Activated CD8-positive, alpha-beta memory T cell treated with anti-CD3 and anti-CD28 coated beads, Interleukin-2, amount 50 U/mL, for 1 hour (primary cell): ENCODE measurements around the gene TBRG4.
"Not testable (repeated sequence)": the region's sequence is repeated elsewhere in the genome, so short reads cannot be mapped to it uniquely, and the experiment has no call there.

Experiments used
- DNase-seq: peaks from one replicate; pipeline ENCODE4 v3.0.0-alpha.2; 2020; ENCODE audit errors: extremely low read depth

Gene TBRG4

DNA sequence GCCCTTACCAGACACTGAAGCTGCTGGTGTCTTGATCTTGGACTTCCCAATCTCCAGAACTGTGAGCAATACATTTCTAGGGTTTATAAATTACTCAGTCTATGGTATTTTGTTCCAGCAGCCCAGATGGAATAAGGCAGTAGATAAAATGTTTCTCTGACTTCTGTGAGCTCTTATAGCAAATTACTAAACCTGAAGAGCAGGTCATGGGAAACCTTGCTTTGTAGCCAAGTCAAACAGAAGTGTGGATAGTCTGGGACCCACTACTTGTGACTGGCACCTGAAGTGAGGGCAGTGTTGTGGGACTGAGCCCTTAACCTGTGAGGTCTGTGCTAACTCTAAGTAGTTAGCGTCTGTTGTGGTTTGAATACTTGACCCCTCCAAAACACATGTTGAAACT lies 4.6 kb upstream of the TBRG4 start:
- DNase-seq, result no peak

GRCh38 chr7:45114926-45115325 lies 3.4 kb upstream of the TBRG4 start:
- no peak for DNase-seq

GRCh38 chr7:45114257-45114656 lies 2.8 kb upstream of the TBRG4 start:
- DNase-seq, result not testable (repeated sequence)

GRCh38 chr7:45112648-45113047 lies 1.2 kb upstream of the TBRG4 start:
- DNase-seq, result no peak

DNA sequence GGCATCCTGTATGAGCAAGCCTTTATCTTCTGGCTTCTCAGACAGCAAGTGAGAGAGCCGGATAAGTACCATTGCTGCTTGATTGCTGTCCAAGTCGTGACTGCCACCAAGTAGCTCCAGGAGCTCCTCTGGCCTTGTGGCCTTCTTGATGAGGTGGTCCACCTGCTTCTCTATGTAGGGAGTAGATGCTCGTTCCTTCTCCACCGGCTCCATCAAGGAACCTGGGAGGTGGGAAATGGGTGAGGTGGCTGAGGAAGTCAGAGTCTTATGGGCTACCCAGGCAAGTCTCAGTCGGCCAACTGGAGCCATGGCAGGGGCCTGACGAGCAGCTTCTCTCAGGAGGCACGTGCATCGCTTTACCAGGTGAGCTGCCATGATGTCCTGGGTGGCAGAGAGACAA lies 2.6 kb downstream of the TBRG4 start:
- no peak for DNase-seq

DNA sequence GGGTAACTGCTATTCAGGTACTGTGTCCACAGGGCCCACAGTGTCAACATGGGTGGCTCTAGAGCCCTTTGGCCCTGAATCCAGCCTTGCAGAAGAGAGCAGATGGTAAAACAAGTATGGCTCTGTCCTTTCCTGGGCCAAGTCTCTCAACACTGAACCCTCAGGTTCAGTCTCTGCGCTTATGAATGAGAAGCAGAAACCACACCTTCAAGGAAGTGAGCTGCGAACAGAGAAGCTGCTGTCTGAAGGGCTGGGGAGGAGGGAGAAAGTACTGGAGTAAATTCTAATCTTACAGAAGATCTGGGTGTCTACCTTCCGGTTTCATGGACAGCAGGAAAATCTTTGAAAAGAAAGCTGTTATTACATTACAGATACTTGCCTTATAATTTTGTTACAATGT lies 4.1 kb downstream of the TBRG4 start:
- no peak for DNase-seq

GRCh38 chr7:45106820-45107219 lies 4.7 kb downstream of the TBRG4 start:
- DNase-seq, result no peak

DNA sequence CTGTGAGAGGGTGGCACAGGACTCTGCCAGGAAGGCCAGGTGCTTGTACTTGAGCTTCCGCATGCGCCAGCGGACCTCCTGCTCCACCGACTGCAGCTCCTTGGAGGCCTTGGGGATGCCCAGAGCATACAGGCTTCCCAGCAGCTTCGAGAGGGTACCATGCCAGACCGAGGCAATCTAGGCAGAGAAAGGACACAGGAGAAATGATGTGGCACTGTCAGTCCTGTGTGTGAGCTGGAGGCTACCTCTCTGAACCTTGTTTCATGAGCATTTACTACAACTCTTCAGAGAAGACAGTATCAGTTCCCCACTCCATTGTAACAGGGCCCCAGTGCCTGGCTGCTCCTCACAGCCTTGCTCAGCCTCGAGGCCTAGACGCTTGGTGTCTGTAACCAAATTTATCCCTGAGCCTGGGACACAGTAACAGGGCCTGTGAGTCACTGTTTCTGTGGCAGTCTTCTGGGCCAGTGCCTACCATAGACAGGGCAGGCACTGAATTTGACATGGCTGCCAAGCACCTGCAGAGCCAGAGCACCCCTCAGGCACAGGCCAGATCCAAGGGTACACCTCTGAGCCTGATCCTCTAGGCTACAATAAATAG lies 5.8 kb downstream of the TBRG4 start:
- DNase-seq, result no peak

GRCh38 chr7:45104844-45105587 lies 6.5 kb downstream of the TBRG4 start:
- no peak for DNase-seq

DNA sequence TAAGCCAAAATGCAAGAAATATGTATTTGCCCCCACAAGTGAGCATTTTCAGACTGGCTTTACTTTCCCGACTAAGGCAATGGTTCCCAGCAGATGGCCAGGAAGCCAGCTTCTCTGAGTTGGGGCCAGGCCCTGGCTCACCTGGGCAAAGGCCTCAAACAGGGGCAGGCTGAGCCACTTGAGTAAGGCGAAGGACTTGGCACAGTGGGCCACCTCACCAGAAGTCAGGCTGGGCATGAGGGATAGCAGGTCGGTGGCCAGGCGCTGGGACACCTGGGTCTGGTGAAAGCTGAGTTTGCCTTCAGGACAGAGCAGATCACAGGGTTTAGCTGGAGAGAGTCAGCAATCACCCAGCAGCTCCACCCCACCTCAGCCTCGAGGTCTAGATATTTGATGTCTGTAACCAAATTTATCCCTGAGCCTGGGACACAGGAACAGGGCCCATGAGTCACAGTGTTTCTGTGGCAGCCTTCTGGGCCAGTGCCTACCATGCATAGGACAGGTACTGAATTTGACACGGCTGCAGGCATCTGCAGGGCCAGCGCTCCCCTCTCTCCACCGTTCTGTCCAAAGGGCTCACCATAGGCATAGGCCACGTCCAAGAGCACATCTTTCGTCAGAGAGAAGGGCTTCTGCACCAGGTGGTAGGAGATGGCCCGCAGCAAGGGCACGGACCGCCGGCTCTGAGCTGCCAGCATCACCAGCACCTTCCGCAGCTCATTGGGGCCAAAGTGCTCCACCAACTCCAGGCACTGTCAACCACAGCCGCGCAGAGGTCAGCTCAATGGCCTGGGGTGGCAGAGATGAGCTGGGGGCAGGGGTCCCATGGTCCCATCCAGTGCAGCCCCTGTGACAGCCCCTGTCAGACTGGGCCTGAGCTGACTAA lies 7.3 kb downstream of the TBRG4 start:
- DNase-seq, result no peak

DNA sequence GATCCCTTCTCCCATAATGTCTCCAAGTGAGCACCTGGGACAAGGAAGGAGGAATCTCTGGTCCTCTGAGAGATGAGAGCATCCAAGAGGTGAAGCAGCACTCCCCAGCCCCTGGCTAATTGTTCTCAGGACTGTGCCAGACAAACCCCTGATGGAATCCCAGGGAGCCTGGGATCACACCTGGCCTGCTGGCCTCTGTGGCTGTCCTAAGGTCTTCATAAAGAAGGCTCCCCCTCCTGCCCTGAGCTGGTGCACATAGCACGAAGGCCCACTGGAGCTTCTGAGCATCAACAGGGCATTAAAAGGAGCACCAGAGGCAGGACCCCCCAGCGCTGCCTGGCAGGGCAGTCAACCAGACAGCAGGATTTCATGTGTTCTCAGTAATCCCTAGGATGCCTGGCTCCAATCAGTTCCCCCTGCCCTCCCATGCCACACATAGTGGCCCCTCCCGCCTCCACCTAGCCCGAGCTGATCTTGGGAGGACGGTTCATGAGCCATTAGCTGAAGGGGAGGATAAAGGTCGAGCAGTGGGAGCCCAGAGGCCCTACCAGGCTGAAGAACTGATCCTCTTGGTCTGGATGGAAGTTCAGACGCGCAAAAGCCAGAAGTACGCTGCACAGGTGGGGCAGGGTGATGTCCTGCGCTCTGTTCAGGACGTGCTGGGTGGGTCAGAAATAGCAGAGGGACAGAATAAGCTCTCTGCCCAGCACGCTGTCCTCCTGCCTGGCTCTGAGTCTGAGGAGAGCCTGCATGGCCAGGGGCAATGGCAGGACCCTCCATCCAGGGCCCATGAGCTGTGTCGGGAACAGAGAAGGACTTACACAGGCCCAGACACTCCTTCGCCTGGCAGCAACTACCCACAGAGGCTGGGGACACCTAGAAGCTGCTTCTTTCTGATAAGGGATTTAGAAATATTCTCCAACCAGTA lies 8.4 kb downstream of the TBRG4 start:
- no peak for DNase-seq

GRCh38 chr7:45101748-45102147 lies 9.7 kb downstream of the TBRG4 start:
- no peak for DNase-seq

- no peak for DNase-seq
These were observed 10.6 kb downstream of the TBRG4 start for GRCh38 chr7:45100761-45101480.

DNA sequence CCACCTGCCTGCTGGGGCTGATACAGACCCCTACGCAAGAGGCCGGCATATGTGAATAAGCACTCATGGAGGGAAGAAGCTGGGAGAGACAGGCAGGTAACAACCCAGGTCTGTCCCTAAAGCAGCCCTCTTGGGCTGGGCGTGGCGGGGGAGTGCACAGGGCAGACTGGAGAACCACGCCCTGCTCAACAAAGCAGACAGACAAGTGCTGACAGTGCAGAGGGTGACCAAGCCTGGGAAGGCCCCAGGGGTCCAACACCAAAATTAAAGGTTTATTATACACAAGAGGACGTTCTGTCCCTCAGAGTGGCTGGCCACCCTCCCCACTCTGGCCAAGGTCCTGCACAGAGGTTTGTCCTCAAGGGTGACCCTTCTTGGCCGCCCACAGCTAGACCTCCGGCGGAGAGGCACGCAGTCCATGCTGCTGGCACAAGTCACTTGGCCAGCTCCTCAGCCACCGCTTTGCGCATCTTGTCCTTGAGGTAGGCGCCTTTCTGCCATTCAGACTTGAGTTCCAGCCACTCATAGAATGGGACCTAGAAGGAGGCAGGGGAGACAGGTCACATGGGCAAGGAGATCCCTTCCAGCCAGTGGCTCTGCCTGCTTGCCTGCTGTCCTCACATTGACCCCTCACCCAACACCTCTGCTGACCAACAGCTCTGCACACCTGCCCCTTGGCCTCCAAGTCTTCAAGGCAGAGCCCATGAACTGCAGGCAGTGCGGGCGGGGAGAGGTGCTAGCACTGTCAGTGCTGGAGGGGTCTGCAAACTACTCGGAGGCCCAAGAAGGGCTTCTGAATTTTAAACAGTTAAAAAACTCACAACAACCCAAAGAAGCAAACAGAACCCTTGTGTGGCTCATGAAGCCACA lies 11.4 kb downstream of the TBRG4 start:
- no peak for DNase-seq

DNA sequence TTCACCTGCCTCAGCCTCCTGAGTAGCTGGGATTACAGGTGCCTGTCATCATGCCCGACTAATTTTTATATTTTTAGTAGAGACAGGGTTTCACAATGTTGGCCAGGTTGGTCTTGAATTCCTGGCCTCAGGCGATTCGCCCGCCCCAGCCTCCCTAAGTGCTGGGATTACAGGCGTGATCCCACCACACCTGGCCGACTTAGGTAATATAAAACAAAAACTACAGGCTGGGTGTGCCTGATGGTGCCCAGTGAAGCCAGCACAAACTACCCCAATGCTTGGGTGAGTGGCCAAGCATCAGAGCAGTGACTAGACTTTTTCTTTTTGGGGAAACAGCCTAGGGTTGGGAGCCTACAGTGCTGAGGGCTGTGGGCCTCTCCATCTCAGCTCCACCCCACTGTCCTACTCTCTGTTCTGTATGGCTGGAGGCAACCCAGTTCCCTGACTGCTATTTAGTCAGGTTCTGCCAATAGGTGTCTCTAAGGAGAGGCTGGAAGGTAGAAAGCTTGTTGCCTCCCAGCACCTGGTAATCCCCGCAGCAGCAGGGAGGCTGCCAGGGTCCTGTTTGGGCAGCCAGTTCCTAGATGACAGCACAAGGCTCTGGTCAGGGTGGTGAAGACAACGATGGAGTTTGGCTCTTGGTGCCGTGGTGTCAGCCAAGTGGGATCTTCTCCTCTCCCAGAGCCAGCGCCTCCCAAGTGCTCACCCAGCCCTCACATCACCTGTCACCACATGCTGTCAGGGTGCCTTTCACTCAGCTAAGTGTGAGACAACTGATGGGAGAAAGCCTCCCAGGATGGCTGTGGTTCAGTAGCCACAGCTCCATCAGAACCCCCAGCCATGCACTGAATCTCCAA lies 12.3 kb downstream of the TBRG4 start:
- no peak for DNase-seq

DNA sequence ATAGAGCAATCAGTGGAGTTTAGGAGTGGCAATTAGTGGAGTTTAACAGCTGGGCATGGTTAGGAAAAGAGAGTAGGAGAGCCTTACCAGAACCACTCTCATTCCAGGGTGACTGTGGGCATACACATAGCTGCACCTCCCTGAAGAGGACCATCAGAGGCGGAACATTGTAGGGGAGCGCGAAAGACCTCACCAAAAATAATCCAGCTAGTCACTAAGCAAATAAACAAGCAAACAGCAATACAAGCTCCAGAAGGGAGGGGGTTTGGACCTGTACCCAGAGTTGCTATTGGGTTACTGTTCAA lies 18.6 kb downstream of the TBRG4 start:
- DNase-seq, result no peak

GRCh38 chr7:45092100-45092930 lies 19.2 kb downstream of the TBRG4 start:
- DNase-seq, result no peak

DNA sequence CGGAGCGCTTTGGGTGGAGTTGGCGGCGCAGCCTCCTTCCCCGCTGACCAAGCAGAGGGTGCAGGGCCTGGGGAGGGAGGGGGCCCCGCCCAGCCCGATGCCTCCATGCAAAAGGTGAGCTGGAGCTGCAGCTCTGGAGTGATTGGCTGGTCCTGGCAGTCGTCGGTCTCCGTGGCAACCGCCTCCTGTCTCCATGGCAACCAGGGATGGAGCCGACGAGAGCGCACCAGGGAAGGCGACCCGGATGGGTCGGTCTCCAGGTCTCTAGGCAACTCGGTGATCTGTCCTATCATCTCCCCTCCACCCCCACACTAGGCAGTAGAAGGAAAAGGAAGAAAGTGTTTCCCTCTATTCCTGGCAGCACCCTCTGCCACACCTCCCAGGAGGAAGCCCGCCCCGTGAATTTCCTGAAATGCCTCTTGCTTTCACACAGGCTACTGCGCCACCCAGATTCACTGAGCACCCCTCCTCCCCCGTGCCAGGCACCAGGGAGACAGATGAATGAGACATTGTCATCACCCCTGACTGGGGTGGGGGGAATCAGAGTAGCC lies 22.1 kb downstream of the TBRG4 start:
- DNase-seq, result peak; percentile 50
